HCT116 (cell line): ENCODE results near the gene USP10.

Source experiments
- CTCF ChIP-seq, 3 experiments: fragments of 200-600 bp in 1 of 3; sonication (generic) in 1 of 3; IDR thresholded peaks in 2 of 3; conservative IDR thresholded peaks in 1 of 3; 2 replicates each; pipeline ENCODE4 v1.5.1; 2012 to 2017; ENCODE audit warnings: low read depth in 2 of 3, low read length in 2 of 3, antibody characterized with exemption in 1 of 3, borderline replicate concordance in 1 of 3, control low read depth in 1 of 3, mild to moderate bottlenecking in 1 of 3, mixed read lengths in 1 of 3, mixed run types in 1 of 3, moderate library complexity in 1 of 3; ENCODE audit not compliant: insufficient read depth in 1 of 3
- EZH2 ChIP-seq: fragments of 200-600 bp; sonication (generic); IDR thresholded peaks from 2 replicates; pipeline ENCODE4 v1.6.1; 2017; ENCODE audit warnings: antibody characterized with exemption, mixed run types
- POLR2A ChIP-seq: IDR thresholded peaks from 2 replicates; pipeline ENCODE4 v1.7.0; 2011; ENCODE audit warnings: borderline replicate concordance; ENCODE audit not compliant: insufficient read depth, insufficient read length; ENCODE audit errors: extremely low read depth
- SIN3A ChIP-seq: IDR thresholded peaks from 2 replicates; pipeline ENCODE4 v1.6.1; 2012; ENCODE audit warnings: low read depth

DNA sequence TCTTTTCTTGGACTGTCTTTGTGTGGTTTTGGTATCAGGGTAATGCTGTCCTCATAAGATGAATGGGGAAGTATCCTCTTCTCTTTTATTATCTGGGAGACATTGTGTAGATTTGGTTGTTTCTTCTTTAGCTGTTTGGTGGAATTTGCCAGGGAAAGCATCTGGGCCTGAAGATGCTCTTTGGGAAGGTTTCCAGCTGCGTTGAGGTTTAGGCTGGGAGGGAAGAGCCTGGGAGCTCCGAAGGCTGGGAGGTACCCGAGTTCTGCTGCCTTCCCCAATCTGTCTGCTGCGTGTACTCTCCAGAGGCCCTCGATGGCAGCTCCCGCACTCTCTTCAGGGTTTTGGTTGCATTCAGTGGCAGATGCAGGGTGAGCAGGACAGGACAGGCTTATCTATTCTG, 94.4 kb downstream of the USP10 start:
- TF ChIP-seq SIN3A (no peak), CTCF (IDR thresholded peaks at IDR 0.05 in 2 of 3, conservative IDR thresholded peaks at IDR 0.05 in 1 of 3; ENCODE audit: borderline replicate concordance in 1 of 3, insufficient read depth in 1 of 3, low read depth in 2 of 3, low read length in 2 of 3) (no peak), POLR2A (no peak), EZH2 (no peak)
